ENCODE data around the gene CEMP1. TPM values are rescaled to one million over a fixed set of nuclear protein-coding genes. Genes with fewer than 3 reads are reported as not detected.
A peak's percentile ranks its signal among the peaks of the same experiment; 100 is the strongest.

The CEMP1 gene
- total and polyA plus RNA-seq, 11 donors, result 0.04 to 0.27 (median 0.18) TPM; not detected in 8

GRCh38 chr16:2489581-2489980 lies 41.6 kb downstream of the CEMP1 start:
- peaks cover 0 to 27% (median 12%) of the 10 kb centered on the region in 12 donors for H3K4me1 ChIP-seq
- no peaks in the 10 kb centered on the region for H3K9me3 ChIP-seq
- no peaks in the 10 kb centered on the region for H3K27me3 ChIP-seq
- H3K4me3 ChIP-seq, result no peak overlapping the region
- TF ChIP-seq POLR2A (IDR thresholded peaks at IDR 0.05), result no peak
- TF ChIP-seq CTCF (IDR thresholded peaks at IDR 0.05), result no peak
- no peaks in the 10 kb centered on the region for H3K36me3 ChIP-seq
- 88 to 96% (median 96%) methylated on average over 16 of the region's 16 CpGs for WGBS, 4 donors
- DNase-seq (no peak), ATAC-seq (no peak)
- intact Hi-C loops (cut with DNase I), result no loop called here
- no peak overlapping the region for H3K27ac ChIP-seq

GRCh38 chr16:2487903-2488531 lies 43.2 kb downstream of the CEMP1 start:
- peak in 2 of 5 donors; percentile 23 to 55 for DNase-seq
- ATAC-seq, result no peak
- Histone ChIP-seq H3K4me1 (peaks cover 0 to 32% (median 15%) of the 10 kb centered on the region in 12 donors), H3K27ac (no peak overlapping the region), H3K27me3 (no peaks in the 10 kb centered on the region), H3K4me3 (no peak overlapping the region), H3K36me3 (no peaks in the 10 kb centered on the region), H3K9me3 (no peaks in the 10 kb centered on the region)
- 77 to 89% (median 85%) methylated on average over 14 to 15 of the region's 15 CpGs for WGBS, 4 donors
- TF ChIP-seq CTCF (IDR thresholded peaks at IDR 0.05), result no peak
- TF ChIP-seq POLR2A (IDR thresholded peaks at IDR 0.05), result no peak
- intact Hi-C loops (cut with DNase I), result no loop called here

- intact Hi-C loops (cut with DNase I), result no loop called here
- TF ChIP-seq CTCF (IDR thresholded peaks at IDR 0.05) (no peak), POLR2A (IDR thresholded peaks at IDR 0.05) (no peak)
- Histone ChIP-seq H3K36me3 (no peaks in the 10 kb centered on the region), H3K9me3 (no peaks in the 10 kb centered on the region), H3K4me3 (no peak overlapping the region), H3K27me3 (no peaks in the 10 kb centered on the region), H3K4me1 (peaks cover 0 to 38% (median 19%) of the 10 kb centered on the region in 12 donors), H3K27ac (no peak overlapping the region)
- WGBS, 4 donors, result 80 to 83% (median 82%) methylated on average over 5 to 8 of the region's 8 CpGs
- ATAC-seq (no peak), DNase-seq (no peak)
Measured at GRCh38 chr16:2487517-2487842, 43.7 kb downstream of the CEMP1 start.

- 57 to 69% (median 68%) methylated on average over 28 to 29 of the region's 29 CpGs for WGBS, 4 donors
- no peaks in the 10 kb centered on the region for H3K27me3 ChIP-seq
- TF ChIP-seq POLR2A (IDR thresholded peaks at IDR 0.05) (no peak), CTCF (IDR thresholded peaks at IDR 0.05) (peak in 8 of 12 donors; percentile 11 to 48 (median 28))
- no peaks in the 10 kb centered on the region for H3K9me3 ChIP-seq
- intact Hi-C loops (cut with DNase I), result no loop called here
- peak overlapping the region in 9 of 12 donors; percentile 24 to 62 (median 54) for H3K27ac ChIP-seq
- peak; percentile 49 to 82 (median 72) for ATAC-seq
- peak overlapping the region in 1 of 12 donors; percentile 29 for H3K4me3 ChIP-seq
- peak in 4 of 5 donors; percentile 46 to 75 (median 70) for DNase-seq
- H3K4me1 ChIP-seq, result peaks cover 0 to 41% (median 23%) of the 10 kb centered on the region in 12 donors
- no peaks in the 10 kb centered on the region for H3K36me3 ChIP-seq
Measured at GRCh38 chr16:2486645-2487516, 44.3 kb downstream of the CEMP1 start.
